Measurements from ENCODE around the gene TP53I11. TPM values are rescaled to one million over a fixed set of nuclear protein-coding genes. Genes with fewer than 3 reads are reported as not detected.

Gene TP53I11
- 36.6 to 48.4 TPM (median 40.8 TPM) in 5 replicates for total RNA-seq (2022; extraction: Qiagen RNA extraction)

GRCh38 chr11:44950625-44951476, at the start of gene TP53I11:
Gene TP53I11, minus strand, starts transcription at chr11:44950883. Its CDS starts 12,548 bp downstream, at chr11:44938335.

Other genes with a start within 250 kb of the TP53I11 start
- gene TSPAN18, start 223.9 kb downstream of the TP53I11 start, total RNA-seq (2022; extraction: Qiagen RNA extraction): 2.6 to 3.6 TPM (median 3.5 TPM) in 5 replicates
- 5.9 to 8.2 TPM (median 7.2 TPM) in 5 replicates for gene PRDM11, start 195.8 kb upstream of the TP53I11 start, total RNA-seq (2022; extraction: Qiagen RNA extraction)